GM10266 (cell line): ENCODE measurements around the gene EVA1C.

Experiments used
- DNase-seq: peaks from one replicate; pipeline ENCODE4 v3.0.0; 2012; ENCODE audit errors: extremely low spot score
- CTCF ChIP-seq: IDR thresholded peaks from 2 replicates; pipeline ENCODE4 v1.5.1; 2012; ENCODE audit warnings: mild to moderate bottlenecking, low read depth; ENCODE audit not compliant: control insufficient read depth, insufficient read depth; ENCODE audit errors: missing control alignments

The EVA1C gene

GRCh38 chr21:32418146-32418545 is 5.6 kb downstream of the EVA1C start:
- no peak for DNase-seq

DNA sequence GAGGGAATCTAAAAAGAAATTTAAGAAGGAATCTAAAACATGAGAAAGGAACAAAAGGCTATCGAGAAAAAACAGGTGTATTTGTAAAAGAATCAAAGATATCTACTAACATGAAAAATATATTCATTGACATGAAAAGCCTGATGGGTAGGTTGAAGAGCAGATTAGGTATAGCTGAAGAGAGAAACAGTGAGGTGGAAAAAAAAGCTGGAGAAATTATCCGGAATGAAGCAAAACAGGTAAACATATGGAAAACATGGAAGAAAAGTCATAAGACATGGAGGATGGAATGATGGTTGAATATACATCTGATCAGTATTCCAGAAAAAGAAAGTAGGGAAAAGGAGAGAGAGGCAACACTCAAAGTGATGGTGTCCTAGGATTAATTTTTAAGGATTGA is 9.6 kb downstream of the EVA1C start:
- TF ChIP-seq CTCF, result no peak
- DNase-seq, result no peak

More at GRCh38 chr21:32418146-32418545, 5.6 kb downstream of the EVA1C start:
- no peak for TF ChIP-seq CTCF

GRCh38 chr21:32423320-32424190 is 11.0 kb downstream of the EVA1C start:
- DNase-seq, result no peak
- no peak for TF ChIP-seq CTCF

DNA sequence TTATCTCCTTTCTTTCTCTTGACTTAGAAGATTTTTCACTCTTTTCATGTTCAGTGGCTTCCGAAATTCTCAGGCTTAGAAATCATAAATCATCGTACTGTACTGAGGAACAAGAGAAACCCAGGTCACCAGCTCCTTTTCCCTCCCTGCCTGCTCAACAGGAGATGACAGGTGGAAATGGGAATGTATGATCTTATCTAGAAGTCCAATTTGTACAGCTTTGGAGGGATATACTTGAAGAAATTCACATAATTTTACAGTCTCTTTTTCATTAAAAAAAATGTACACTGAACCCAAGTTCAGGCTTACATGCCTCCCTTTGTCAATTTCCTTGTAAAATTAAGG is 11.7 kb downstream of the EVA1C start:
- TF ChIP-seq CTCF, result no peak
- DNase-seq, result no peak

DNA sequence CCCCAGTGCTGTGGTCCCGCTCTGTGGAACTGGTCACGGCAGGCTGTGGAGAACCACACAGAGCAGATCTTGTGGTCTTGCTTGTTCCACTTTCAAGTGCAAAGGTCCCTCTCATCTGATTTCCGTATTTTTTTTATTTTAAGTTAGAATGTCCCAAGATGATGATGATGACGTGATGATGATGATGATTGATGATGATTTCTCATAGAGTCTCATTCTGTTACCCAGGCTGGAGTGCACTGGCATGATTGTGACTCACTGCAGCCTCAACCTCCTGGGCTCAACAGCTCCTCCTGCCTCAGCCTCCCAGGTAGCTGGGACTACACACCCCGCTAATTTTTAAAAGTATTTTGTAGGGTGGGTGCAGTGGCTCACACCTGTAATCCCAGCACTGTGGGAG is 12.2 kb downstream of the EVA1C start:
- no peak for TF ChIP-seq CTCF
- DNase-seq, result no peak

- no peak for TF ChIP-seq CTCF
Measured at GRCh38 chr21:32425628-32426027, 13.1 kb downstream of the EVA1C start.

GRCh38 chr21:32426066-32426465 is 13.6 kb downstream of the EVA1C start:
- TF ChIP-seq CTCF, result no peak

More at GRCh38 chr21:32425628-32426027, 13.1 kb downstream of the EVA1C start:
- DNase-seq, result no peak

More at GRCh38 chr21:32426066-32426465, 13.6 kb downstream of the EVA1C start:
- DNase-seq, result no peak
